SH-SY5Y (cell line): Measurements from ENCODE around the gene CD82.

Source experiments
- GATA2 ChIP-seq: IDR thresholded peaks from 2 replicates; pipeline ENCODE4 v1.6.1; 2011; ENCODE audit warnings: mild to moderate bottlenecking, low read depth, low read length
- GATA3 ChIP-seq: IDR thresholded peaks from 2 replicates; pipeline ENCODE4 v1.6.1; 2011; ENCODE audit warnings: low read depth, mild to moderate bottlenecking, low read length, moderate library complexity

- no peak for TF ChIP-seq GATA2
- TF ChIP-seq GATA3, result no peak
Measured at GRCh38 chr11:44595964-44596381, 30.5 kb downstream of the CD82 start.
